ENCODE data around the gene PRG2.
"Not testable (repeated sequence)": the region's sequence is repeated elsewhere in the genome, so short reads cannot be mapped to it uniquely, and the experiment has no call there.

The PRG2 gene

DNA sequence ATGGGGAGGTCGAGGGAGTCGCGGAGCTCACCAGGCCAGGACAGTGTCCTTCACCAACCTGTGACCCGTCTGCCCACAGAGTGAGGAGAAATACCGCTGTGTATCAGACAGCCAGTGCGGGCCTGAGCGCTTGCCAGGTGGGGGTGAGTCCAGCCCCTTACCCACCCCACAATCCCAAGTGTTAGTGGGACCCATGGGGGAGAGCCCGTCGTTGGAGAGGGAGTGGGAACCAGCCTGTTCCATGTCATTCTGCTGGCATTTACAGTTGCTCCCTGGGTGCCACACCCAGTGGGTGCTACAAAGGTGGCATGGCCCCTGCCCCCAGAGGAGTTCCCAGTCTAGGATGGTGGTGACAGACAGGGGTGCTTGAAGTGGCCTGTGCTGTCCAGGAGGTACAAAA lies 43.1 kb downstream of the PRG2 start:
- no peak for DNase-seq (ENCODE audit: low read depth in 2 of 2)

DNA sequence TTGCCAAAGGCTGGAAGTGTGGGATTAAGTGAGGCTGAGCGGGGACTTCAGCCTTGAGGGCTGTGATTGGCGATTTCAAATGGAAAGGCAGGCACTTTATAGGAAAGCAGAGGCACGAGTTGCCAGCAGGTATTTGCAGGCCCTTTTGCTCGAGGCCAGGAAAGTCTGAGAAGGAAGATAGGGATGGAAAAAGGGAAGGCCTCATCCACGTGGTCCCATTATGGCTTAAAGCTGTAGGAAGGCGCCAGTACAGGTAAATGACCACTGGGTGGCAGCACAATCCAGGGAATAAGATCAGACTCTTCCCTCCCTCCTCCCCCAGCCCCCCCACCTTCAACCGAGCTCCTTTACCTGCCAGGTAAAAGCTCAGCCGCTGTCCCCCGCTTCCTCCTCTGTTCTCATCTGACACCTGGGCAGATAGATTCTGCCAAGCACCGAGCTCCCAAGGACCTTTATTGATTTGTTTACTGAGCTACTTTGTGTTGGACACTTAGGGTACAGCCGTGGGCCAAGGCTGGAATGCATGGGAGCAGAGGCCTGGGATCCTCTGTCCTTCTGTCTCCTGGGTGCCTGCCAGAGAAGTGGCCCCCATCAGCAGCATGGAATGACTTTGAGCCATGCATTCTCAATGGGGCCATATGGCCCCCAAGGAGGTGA lies 44.8 kb downstream of the PRG2 start:
- DNase-seq (ENCODE audit: low read depth in 2 of 2) = peak; percentile 40 to 60

DNA sequence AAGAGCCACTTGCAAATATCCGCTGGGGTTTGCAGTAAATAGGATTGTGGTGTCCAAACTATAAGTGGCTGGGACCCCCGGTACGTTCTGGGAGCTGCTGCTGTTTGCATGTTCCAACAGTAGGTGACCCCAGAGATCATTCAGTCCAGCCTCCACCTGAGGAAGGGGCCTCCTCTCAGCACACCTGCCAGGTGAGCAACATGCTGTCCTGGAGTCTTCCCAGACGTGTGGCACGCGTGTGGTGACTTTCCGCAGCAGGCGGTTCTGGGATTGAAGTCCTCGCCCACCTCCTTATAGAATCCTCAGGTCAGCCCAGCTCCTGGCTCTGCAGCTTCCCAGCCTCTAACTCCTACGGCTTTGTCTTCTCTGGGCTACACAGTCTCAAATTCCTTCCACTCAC lies 45.6 kb downstream of the PRG2 start:
- DNase-seq (ENCODE audit: low read depth in 2 of 2) = no peak

DNA sequence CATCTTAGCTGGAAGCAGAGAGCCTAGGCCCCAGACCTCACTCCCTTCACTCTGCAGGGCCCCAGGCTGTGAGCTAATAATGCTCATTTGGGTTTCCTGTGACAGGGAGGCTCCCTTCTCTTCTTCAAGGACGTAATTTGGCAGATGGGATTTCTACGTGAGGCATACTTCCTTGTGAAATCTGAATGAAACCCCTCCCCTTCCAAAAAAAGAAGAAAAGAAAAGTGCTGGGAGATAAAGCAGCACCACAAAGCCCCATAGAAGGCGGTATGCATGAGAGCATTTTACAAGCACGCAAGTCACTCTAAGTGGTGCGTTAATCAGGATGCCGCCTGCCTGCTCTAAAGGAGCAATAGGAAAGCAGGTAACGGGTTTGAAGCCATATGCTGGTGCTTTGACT lies 46.6 kb downstream of the PRG2 start:
- no peak for DNase-seq (ENCODE audit: low read depth in 2 of 2)

DNA sequence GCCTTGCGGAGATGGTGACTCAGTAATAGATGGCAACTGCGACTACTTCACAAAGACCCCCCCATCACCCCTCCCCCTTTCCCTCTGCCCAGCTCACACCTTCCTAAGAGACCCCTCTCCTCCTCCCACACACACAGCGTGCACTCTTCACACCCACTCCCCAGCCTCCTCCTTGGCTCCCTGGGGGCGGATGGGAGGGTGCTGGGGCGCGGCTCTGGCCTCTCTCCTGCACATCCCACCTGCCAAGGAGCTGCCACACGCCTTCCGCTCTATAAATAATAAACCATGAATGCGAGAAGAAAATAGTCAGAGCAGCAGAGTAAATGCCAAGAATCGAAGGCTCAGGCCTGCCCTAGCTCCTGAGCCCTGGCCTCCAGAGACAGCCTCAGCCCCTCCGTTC lies 47.7 kb downstream of the PRG2 start:
- no peak for DNase-seq (ENCODE audit: low read depth in 2 of 2)

DNA sequence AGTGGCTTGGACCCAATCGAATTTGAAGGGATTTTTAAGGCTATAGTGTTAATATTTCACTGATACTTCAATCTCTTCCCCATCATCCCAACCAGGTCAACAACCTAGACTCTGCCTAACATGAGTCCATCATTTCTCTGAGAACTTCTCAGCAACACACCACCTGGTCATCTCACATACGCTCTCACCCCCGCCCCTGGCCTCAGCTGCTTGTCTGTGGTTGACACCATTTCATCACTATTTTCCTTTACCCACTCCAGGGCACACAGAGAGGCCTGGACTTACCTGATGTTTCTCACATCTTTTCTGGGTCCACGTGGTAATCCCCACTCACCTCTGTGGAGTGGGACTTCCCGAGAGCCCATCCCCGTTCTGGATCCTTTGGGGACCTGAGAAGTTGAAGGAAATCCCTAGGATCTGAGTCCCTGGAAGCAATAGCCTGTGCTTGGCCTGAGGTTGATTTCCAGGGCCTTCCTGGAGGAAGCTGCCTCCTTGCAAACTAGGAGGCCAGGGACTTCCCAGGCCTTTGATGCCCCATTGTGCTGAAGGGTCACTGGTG lies 49.1 kb downstream of the PRG2 start:
- DNase-seq (ENCODE audit: low read depth in 2 of 2) = no peak

DNA sequence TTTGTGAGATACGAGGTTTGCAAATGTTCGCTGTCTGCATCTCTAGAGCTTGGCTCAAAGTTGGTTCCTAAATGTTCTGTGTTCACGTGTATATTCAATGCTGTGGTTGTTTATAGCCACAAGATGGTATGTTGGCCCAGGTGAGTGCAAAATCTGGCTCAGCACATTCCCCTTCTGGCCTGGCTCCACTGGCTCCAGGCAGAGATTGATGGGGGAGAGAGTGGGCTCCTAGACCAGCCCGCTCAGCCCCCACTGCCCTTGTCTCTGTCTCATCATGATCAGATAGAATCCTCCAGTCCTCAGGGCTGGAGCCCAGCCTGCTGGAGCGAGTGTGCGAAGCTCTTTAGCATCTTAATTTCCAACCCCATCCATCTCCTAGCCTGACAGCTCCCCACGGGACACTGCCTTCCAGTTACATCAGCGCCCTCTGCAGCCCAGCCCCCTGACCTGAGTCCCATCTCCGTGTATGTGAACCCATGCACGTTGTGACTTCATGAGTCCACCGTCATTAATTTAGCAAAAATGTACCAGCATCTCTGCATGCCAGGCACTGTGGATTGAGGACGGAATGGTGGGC lies 50.3 kb downstream of the PRG2 start:
- DNase-seq (ENCODE audit: low read depth in 2 of 2) = no peak

DNA sequence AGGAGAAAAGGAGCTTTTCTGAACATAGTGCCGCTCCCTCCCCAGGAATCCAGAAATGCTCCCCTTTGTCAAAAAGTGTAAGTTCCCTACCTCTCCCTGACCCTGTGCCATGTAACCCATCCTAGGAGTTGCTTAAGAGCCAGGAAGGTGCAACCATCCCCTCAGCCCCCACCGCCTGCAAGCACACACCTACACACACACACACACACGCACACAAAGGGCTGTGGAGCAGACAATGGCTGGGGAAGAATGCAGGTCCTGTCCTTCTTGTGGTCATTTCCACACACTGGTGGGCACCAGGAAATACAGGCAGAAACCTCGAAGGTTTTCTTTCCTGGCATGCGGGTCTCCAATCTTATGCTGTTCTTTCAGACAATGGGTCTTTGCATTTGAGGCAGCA lies 51.1 kb downstream of the PRG2 start:
- DNase-seq (ENCODE audit: low read depth in 2 of 2) = no peak

DNA sequence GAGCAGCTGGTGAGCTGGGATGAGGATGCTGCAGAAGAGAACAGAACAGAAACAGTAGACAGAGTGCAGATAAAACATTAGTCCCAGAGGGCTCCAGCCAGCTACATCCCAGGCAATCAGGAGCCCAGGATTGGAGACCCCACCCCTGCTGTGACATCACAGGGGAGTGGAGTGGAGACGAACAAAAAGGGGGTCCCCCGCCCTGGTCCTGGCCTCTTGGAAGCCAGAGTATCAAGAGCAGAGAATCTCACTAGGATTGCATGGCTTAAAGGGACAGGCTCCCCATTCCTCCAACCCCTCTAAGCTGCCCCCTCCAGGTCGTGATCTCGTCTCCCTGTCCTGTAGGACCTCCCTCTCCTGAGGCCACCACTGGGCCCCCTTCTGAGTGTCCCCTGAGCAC lies 52.3 kb downstream of the PRG2 start, which contains the start of gene P2RX3:
Gene P2RX3 (plus strand): TSS at position 211 of the 400 bp plus-strand sequence. CDS start 199 bp downstream, outside the sequence.
- DNase-seq (ENCODE audit: low read depth in 2 of 2) = no peak

DNA sequence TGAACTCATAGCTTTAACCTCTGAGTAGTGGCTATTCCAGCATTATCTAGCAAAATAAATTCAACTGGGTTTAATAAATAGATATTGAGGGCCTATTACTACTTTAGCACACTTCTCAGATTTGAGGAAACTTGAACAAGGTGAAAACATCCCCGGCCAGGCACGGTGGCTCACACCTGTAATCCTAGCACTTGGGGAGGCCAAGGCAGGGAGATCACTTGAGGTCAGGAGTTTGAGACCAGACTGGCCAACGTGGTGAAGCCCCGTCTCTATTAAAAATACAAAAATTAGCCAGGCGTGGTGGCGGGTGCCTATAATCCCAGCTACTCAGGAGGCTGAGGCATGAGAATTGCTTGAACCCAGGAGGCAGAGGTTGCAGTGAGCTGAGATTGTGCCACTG lies 53.6 kb downstream of the PRG2 start:
- not testable (repeated sequence) for DNase-seq (ENCODE audit: low read depth in 2 of 2)
